GM12873 (cell line): Measurements from ENCODE around the gene PLEKHM2.

ENCODE experiments used
- TF ChIP-seq, protein P1 (sequence below): IDR thresholded peaks from 2 replicates; pipeline ENCODE4 v1.5.1; 2012; ENCODE audit warnings: low read depth, mild to moderate bottlenecking, moderate library complexity, low read length, control low read depth; ENCODE audit not compliant: insufficient read depth; ENCODE audit errors: missing control alignments

Gene PLEKHM2

DNA sequence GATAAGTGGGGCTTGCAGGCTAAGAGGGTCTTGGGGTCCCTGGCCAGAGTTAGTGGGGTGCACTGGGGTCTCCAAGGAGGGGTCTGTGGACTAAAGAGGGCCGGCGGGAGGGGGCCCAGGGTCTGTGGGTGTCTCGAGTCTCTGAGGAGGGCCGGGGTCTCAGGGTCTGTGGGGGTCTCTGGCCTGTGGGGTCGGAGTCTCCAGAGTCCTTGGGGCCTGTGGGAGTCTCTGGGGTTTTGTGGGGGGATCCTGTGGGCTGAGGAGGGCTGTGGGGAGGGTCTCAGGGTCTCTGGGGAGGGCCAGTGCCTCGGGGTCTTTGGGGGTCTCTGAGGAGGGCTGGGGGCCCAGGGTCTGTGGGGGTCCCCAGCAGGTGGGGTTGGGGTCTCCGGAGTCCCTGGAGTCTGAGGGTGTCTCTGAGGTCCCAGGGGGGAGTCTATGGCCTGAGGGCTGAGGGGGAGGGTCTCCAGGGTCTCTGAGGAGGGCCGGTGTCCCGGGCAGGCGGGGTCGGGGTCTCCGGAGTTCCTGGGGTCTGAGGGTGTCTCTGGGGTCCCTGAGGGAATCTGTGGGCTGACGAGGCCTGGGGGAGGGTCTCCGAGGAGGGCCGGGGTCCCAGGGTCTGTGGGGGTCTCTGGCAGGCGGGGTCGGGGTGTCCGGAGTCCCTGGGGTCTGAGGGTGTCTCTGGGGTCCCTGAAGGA is 628 bp upstream of the PLEKHM2 start:
- TF ChIP-seq, protein P1, sequence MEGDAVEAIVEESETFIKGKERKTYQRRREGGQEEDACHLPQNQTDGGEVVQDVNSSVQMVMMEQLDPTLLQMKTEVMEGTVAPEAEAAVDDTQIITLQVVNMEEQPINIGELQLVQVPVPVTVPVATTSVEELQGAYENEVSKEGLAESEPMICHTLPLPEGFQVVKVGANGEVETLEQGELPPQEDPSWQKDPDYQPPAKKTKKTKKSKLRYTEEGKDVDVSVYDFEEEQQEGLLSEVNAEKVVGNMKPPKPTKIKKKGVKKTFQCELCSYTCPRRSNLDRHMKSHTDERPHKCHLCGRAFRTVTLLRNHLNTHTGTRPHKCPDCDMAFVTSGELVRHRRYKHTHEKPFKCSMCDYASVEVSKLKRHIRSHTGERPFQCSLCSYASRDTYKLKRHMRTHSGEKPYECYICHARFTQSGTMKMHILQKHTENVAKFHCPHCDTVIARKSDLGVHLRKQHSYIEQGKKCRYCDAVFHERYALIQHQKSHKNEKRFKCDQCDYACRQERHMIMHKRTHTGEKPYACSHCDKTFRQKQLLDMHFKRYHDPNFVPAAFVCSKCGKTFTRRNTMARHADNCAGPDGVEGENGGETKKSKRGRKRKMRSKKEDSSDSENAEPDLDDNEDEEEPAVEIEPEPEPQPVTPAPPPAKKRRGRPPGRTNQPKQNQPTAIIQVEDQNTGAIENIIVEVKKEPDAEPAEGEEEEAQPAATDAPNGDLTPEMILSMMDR = no peak

GRCh38 chr1:15684468-15685291 is 560 bp downstream of the PLEKHM2 start:
- TF ChIP-seq, protein P1 = peak; percentile 7

- TF ChIP-seq, protein P1 = no peak
Measured at GRCh38 chr1:15685820-15686219, 1.7 kb downstream of the PLEKHM2 start.

- TF ChIP-seq, protein P1 = no peak
Measured at GRCh38 chr1:15687446-15687845, 3.3 kb downstream of the PLEKHM2 start.

GRCh38 chr1:15690317-15690716 is 6.2 kb downstream of the PLEKHM2 start:
- TF ChIP-seq, protein P1 = no peak

DNA sequence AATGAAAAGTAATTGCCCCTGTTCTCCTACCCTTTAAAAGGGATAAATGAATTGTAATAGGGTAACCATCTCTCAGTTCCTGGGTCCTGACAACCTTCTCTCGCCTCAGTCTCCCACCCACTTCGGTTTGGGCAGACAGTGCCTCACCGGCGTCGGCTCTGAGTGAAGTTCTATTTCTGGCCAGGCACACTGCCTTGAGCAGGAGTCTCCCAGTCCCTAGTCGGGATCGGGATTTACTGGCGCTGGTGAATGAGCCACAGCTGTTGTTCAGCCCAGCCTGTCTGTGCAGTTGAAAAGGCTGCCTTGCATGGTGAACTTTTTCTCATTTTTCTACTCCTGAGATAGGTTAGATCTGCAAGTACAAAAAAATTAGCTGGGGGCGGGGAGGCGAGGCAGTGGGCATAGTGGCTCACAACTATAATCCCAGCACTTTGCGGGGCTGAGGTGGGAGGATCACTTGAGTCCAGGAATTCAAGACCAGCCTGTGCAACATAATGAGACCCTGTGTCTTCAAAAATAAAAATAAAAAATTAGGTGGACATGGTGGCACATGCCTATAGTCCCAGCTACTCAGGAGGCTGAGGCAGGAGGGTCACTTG is 7.4 kb downstream of the PLEKHM2 start:
- TF ChIP-seq, protein P1 = no peak

GRCh38 chr1:15692121-15692682 is 8.1 kb downstream of the PLEKHM2 start:
- TF ChIP-seq, protein P1 = no peak
